Measurements from ENCODE around the gene DSTYK.

GRCh38 chr1:205192287-205192686, 19.2 kb downstream of the DSTYK start:
- TF ChIP-seq CTCF (IDR thresholded peaks at IDR 0.05) (no peak), SIN3A (IDR thresholded peaks at IDR 0.05; ENCODE audit: borderline replicate concordance, insufficient read depth, low read depth, low read length) (no peak), POLR2AphosphoS5 (IDR thresholded peaks at IDR 0.05; ENCODE audit: low read depth, low read length) (no peak), TCF7L2 (IDR thresholded peaks at IDR 0.05; ENCODE audit: low read depth, low read length) (no peak), REST (IDR thresholded peaks at IDR 0.05; ENCODE audit: insufficient read depth in 1 of 2, low read depth in 2 of 2, low read length in 1 of 2) (no peak)
